HG02938 (cell line): ENCODE data around the gene STAT5B.
"Not testable (repeated sequence)": the region's sequence is repeated elsewhere in the genome, so short reads cannot be mapped to it uniquely, and the experiment has no call there.

Experiments used
- ATAC-seq: cut with Tn5 transposase; IDR thresholded peaks from one replicate; pipeline ENCODE4 v1.9.1; 2021; ENCODE audit warnings: mild to moderate bottlenecking, moderate library complexity; ENCODE audit not compliant: unreplicated experiment

Gene STAT5B

DNA sequence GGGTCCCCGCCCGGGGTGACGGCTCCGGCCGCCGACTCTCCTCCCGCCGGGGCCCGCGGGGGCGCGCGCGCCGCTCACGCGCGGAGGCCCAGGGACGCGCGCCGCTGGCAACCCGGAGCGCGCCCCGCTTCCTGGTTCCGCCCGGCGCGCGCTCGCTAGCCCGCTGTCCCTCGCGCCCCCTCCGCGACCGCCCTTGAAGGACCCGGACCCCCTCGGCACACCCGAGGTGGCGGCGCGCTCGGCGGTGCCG is at the start of gene STAT5B:
STAT5B (minus strand) TSS at position 33 of the 250 bp plus-strand sequence. CDS start 44,264 bp downstream, outside the sequence.
- peak; percentile 46 for ATAC-seq

- ATAC-seq = no peak
Observed at GRCh38 chr17:42325026-42325425, 48.8 kb upstream of the STAT5B start.

DNA sequence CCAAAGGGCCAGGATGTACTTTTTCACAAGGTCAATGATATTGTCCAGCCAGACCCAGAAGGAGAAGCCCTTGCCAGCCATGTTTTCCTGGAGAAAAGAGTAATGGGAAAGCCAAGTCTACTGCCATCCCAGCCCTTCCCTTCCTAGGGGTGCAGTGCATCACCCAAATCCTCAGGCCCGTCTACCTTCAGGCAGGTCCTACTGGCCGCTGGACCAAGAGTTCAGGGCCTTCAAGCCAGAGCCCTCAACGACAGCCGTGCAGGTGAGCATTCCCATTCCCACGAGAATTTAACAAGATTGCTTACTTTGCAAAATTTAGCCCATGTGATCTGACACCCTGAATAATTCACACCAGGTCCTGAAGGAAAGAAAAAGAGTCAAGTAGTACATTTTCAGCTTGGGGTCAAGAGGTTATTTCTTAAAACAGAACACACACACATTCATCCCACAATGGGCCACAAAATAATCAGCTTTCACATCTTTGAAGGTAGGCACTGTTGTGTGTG is 47.1 kb upstream of the STAT5B start:
- no peak for ATAC-seq

GRCh38 chr17:42322382-42323267 is 46.4 kb upstream of the STAT5B start:
- ATAC-seq = no peak

DNA sequence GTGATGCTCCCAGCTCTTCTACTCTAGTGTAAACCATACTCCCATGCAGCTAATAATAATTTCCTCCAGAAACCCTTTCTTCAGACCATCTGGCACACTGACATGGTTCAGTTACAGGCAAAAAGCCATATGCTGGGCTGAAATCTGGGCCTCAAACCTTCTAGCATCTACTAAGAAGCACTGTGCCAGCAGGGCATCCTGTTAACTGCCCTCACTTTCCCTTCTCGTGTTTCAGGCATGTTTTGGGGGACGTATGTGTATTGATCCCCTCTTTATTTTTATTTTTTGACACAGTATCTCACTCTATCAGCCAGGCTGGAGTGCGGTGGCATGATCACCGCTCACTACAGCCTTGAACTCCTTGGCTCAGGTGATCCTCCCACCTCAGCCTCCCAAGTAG is 45.4 kb upstream of the STAT5B start:
- no peak for ATAC-seq

DNA sequence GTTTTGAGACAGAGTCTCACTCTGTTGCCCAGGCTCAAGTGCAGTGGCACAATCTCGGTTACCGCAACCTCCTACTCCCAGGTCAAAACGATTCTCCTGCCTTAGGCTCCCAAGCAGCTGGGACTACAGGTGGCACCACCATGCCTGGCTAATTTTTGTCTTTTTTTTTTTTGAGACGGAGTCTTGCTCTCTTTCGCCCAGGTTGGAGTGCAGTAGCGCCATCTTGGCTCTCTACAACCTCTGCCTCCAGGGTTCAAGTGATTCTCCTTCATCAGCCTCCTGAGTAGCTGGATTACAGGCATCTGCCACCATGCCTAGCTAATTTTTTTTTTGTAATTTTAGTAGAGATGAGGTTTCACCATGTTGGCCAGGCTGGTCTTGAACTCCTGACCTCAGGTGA is 41.8 kb upstream of the STAT5B start:
- ATAC-seq = not testable (repeated sequence)

GRCh38 chr17:42317266-42317845 is 41.2 kb upstream of the STAT5B start:
- ATAC-seq = no peak

GRCh38 chr17:42316755-42317154 is 40.6 kb upstream of the STAT5B start:
- ATAC-seq = no peak

DNA sequence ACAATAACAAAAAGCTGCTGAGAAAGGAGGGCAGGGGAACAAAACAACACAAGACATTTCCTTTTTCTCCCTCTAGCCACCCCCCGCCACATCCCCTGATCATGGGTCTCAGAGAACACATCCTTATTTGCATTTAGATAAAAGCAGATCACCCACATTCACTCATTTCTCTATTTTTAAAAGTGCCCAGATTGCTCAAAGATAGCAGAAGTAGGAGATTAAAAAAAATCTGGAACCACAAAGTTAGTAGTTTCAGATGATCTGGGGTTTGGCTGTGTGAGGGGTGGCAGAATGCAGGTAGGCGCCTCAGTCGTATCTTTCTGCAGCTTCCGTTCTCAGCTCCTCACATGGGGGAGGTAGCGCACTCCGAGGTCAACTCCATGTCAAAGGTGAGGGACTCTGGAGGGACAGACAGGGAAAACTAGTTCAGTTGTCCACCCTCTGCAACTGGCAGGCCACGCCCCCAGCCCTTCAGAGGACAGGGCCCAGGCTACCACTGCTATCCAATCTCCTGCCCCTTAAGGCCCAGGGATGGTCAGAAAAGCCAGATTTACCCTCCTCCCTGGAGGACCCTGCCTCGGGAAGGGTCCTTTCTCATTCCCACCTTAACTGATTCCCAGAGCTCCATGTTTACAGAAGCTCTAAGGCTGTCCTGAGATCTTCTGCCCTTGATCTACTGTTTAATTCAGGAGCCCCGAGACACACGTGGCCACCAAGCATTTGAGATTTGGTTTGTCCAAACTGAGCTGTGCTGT is 39.4 kb upstream of the STAT5B start:
- no peak for ATAC-seq

GRCh38 chr17:42313773-42314566 is 37.8 kb upstream of the STAT5B start:
- no peak for ATAC-seq

GRCh38 chr17:42313389-42313772 is 37.2 kb upstream of the STAT5B start:
- no peak for ATAC-seq

DNA sequence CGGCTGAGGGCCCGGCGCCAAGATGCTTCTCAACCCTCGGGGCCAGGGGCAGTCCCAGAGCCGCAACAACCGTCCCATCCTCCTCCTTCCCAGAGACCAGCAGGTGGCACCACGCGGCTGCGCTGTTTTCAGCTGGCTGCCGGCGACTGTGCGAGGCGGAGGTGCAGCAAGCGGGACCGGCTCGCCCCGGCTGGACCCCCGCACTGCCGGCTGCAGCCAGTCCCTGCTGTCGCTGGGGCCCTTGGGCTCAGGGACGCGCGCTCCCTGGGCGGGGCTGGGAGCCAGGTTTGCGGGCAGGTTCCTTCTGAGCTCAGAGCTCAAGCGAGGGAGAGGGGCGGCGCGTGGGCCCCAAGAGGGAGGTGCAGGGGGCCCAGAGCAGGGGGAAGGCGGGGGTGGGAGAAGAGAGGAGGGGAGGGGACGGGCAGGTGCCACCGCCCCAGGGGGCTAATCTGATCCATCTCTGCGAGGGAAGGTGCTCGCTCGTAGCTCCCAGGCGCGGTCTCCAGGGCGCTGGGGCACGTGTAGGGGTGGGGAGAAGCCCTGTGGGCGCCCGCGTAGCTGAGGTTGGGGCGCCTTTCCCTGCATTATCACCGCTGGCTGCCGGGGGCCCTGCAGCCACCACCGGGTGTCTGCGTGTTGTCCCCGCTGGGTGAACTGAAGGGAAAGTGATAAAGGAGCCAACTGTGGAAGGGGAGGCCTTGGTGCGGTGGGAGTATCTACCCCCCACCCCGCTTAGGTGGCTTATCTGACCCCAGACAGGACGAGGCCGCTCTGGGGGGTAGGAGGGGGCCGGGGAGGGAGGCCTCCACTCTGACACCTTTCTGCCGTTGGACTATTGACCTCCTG is 36.3 kb upstream of the STAT5B start:
- no peak for ATAC-seq

DNA sequence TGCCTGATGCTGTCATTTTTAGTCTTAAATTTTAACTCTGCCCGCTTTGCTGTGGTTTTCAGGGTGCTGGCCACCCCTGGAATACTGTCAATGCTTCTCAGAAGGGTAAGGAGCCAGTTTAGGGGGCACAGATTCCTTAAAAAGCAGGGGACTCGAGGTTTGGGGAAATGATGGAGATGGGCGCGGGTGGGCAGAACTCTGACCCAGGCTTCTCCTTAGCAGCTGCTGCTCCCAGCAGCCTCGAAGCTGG is 35.8 kb upstream of the STAT5B start:
- ATAC-seq = no peak

DNA sequence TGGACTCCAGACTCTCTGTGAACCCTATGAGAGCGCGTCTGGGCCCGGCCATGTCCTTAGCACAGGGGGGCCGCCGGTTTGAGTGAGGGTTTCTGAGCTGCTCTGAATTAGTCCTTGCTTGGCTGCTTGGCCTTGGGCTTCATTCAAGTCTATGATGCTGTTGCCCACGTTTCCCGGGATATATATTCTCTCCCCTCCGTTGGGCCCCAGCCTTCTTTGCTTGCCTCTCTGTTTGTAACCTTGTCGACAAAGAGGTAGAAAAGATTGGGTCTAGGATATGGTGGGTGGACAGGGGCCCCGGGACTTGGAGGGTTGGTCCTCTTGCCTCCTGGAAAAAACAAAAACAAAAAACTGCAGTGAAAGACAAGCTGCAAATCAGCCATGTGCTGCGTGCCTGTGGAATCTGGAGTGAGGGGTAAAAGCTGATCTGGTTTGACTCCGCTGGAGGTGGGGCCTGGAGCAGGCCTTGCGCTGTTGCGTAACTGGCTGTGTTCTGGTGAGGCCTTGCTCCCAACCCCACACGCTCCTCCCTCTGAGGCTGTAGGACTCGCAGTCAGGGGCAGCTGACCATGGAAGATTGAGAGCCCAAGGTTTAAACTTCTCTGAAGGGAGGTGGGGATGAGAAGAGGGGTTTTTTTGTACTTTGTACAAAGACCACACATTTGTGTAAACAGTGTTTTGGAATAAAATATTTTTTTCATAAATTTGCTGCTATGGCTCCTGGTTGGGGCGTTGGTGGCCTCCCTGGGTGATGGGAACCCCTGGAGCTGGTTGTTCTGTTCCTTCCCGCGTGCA is 35.2 kb upstream of the STAT5B start:
- no peak for ATAC-seq

GRCh38 chr17:42310787-42311215 is 34.6 kb upstream of the STAT5B start:
- ATAC-seq = no peak

GRCh38 chr17:42309986-42310786 is 34.0 kb upstream of the STAT5B start:
- no peak for ATAC-seq

DNA sequence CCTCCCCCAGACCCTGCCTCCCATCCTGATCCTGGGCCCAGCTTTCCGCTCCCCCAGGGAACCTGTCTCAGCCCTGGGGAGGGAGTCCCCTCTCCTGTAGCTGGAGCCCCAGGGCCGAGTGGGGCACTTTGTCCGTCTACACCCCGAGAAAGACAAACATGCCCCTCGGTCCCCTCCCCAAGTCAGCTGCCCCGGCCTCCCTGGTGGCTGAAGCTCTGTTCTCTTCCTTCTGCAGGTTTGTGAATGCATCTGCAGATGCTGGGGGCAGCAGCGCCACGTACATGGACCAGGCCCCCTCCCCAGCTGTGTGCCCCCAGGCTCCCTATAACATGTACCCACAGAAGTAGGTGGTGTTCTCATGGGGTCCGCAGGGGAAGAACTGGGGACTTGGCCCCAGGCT is 33.0 kb upstream of the STAT5B start:
- no peak for ATAC-seq

DNA sequence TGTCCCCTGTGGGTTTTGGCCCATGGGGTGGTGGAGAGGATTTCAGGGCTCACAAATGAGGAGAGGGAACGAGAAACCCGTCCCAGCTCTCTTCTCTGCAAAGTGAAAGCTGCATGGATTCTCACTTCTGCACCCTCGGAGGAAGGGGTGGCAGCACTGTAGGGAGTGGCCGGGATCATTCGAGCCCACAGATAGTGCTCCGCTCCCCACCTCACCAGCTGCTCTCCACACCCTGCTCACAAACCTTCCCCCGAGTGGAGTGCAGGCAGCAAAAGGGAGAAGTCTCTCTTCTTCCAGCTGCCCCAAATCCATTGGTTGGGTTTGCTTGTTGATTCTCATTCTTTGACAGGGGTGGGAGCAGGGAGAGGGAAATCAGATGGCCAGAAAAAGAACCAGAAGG is 32.3 kb upstream of the STAT5B start:
- no peak for ATAC-seq
